GM12878 (cell line): ENCODE measurements around the gene GOLGA8B.
"Not testable (repeated sequence)": the region's sequence is repeated elsewhere in the genome, so short reads cannot be mapped to it uniquely, and the experiment has no call there.

Experiments
- CTCF ChIP-seq, 3 experiments: IDR thresholded peaks in 2 of 3; conservative IDR thresholded peaks in 1 of 3; 2 replicates each; pipeline ENCODE4 v1.5.1; 2011; ENCODE audit warnings: low read depth in 3 of 3, low read length in 3 of 3, mild to moderate bottlenecking in 3 of 3, control low read depth in 2 of 3, moderate library complexity in 2 of 3, inconsistent platforms in 1 of 3, mixed read lengths in 1 of 3; ENCODE audit not compliant: control insufficient read depth in 2 of 3, insufficient read depth in 1 of 3; ENCODE audit errors: extremely low read depth in 1 of 3
- JUND ChIP-seq: IDR thresholded peaks from 2 replicates; pipeline ENCODE4 v1.6.1; 2012; ENCODE audit warnings: low read depth, mild to moderate bottlenecking, low read length, improper control_type of control experiment, moderate library complexity
- POLR2A ChIP-seq: IDR thresholded peaks from 2 replicates; pipeline ENCODE4 v1.6.1; 2011; ENCODE audit warnings: low read depth, mild to moderate bottlenecking, low read length
- RAD21 ChIP-seq: IDR thresholded peaks from 2 replicates; pipeline ENCODE4 v1.6.1; 2011; ENCODE audit warnings: mild to moderate bottlenecking, low read depth, low read length, moderate library complexity; ENCODE audit not compliant: insufficient read depth
- SRF ChIP-seq, 2 experiments: IDR thresholded peaks; 2 replicates each; pipeline ENCODE4 v1.6.1; 2011; ENCODE audit warnings: low read depth in 2 of 2, low read length in 2 of 2, mild to moderate bottlenecking in 1 of 2, moderate library complexity in 1 of 2
- STAT1 ChIP-seq: fragments of 450-650 bp; conservative IDR thresholded peaks from 2 replicates; pipeline ENCODE4 v1.6.1; 2014; ENCODE audit warnings: antibody characterized with exemption, mild to moderate bottlenecking

- TF ChIP-seq RAD21; SRF (IDR thresholded peaks at IDR 0.05; ENCODE audit: low read depth in 2 of 2, low read length in 2 of 2); POLR2A; JUND; STAT1; CTCF (IDR thresholded peaks at IDR 0.05 in 2 of 3, conservative IDR thresholded peaks at IDR 0.05 in 1 of 3; ENCODE audit: control insufficient read depth in 2 of 3, extremely low read depth in 1 of 3, insufficient read depth in 1 of 3, low read depth in 3 of 3, low read length in 3 of 3): not testable (repeated sequence)
Observed at GRCh38 chr15:34555162-34555561, 28.3 kb downstream of the GOLGA8B start.
